ENCODE measurements around the gene PFKFB2. TPM values are rescaled to one million over a fixed set of nuclear protein-coding genes. Genes with fewer than 3 reads are reported as not detected.

Gene PFKFB2
- total RNA-seq, 2 donors from 2014 or later, result 5.6 to 6.1 TPM

GRCh38 chr1:207048041-207048440 is 5.0 kb upstream of the PFKFB2 start:
- DNase-seq (ENCODE audit: low spot score), result no peak
- Histone ChIP-seq H3K4me3 (no peak overlapping the region), H3K27ac (no peak overlapping the region), H3K9me3 (no peaks in the 10 kb centered on the region), H3K36me3 (no peaks in the 10 kb centered on the region), H3K4me1 (replicated peaks) (no peaks in the 10 kb centered on the region), H3K27me3 (replicated peaks; ENCODE audit: insufficient read depth) (no peaks in the 10 kb centered on the region)
- TF ChIP-seq POLR2AphosphoS5 (IDR thresholded peaks at IDR 0.05), result no peak
- TF ChIP-seq, protein P1, sequence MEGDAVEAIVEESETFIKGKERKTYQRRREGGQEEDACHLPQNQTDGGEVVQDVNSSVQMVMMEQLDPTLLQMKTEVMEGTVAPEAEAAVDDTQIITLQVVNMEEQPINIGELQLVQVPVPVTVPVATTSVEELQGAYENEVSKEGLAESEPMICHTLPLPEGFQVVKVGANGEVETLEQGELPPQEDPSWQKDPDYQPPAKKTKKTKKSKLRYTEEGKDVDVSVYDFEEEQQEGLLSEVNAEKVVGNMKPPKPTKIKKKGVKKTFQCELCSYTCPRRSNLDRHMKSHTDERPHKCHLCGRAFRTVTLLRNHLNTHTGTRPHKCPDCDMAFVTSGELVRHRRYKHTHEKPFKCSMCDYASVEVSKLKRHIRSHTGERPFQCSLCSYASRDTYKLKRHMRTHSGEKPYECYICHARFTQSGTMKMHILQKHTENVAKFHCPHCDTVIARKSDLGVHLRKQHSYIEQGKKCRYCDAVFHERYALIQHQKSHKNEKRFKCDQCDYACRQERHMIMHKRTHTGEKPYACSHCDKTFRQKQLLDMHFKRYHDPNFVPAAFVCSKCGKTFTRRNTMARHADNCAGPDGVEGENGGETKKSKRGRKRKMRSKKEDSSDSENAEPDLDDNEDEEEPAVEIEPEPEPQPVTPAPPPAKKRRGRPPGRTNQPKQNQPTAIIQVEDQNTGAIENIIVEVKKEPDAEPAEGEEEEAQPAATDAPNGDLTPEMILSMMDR (IDR thresholded peaks at IDR 0.05), result no peak
- TF ChIP-seq POLR2A (IDR thresholded peaks at IDR 0.05), result no peak
- intact Hi-C loops (cut with DNase I), result no loop called here
- WGBS, result 53% methylated on average over 6 of the region's 6 CpGs

GRCh38 chr1:207049054-207049453 is 4.0 kb upstream of the PFKFB2 start:
- 89% methylated on average over 4 of the region's 4 CpGs for WGBS
- no peak for TF ChIP-seq POLR2AphosphoS5 (IDR thresholded peaks at IDR 0.05)
- TF ChIP-seq POLR2A (IDR thresholded peaks at IDR 0.05), result no peak
- TF ChIP-seq, protein P1 (IDR thresholded peaks at IDR 0.05), result no peak
- H3K4me3 ChIP-seq, result no peak overlapping the region
- H3K27ac ChIP-seq, result no peak overlapping the region
- no peaks in the 10 kb centered on the region for H3K9me3 ChIP-seq
- intact Hi-C loops (cut with DNase I), result no loop called here
- no peak for DNase-seq (ENCODE audit: low spot score)
- no peaks in the 10 kb centered on the region for H3K36me3 ChIP-seq
- H3K27me3 ChIP-seq (replicated peaks; ENCODE audit: insufficient read depth), result no peaks in the 10 kb centered on the region
- no peaks in the 10 kb centered on the region for H3K4me1 ChIP-seq (replicated peaks)

DNA sequence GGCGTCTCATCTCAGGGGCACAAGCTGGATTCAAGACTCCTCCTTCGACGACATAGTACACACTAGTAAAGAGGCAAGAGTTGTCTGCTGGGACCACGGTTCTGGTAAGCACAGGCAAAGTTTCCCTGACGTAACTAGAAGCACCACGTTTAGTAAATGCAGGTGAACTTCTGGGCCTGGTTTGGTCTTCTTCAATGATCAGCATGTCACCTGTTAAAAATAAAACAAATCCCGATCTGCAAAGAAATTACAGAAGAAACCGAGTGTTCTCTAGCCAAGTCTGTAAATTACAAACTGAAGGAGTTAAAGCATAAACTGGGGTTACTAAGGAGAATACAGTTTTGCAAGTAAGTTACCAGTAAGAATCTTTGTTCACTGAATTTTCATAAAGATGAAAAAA is 3.6 kb upstream of the PFKFB2 start:
- intact Hi-C loops (cut with DNase I), result no loop called here
- DNase-seq (ENCODE audit: low spot score), result no peak
- Histone ChIP-seq H3K27me3 (replicated peaks; ENCODE audit: insufficient read depth) (no peaks in the 10 kb centered on the region), H3K36me3 (no peaks in the 10 kb centered on the region), H3K27ac (peak overlapping the region; percentile 89 to 95), H3K4me3 (peak overlapping the region in 1 of 2 donors; percentile 87), H3K4me1 (replicated peaks) (no peaks in the 10 kb centered on the region), H3K9me3 (no peaks in the 10 kb centered on the region)
- no peak for TF ChIP-seq POLR2AphosphoS5 (IDR thresholded peaks at IDR 0.05)
- no peak for TF ChIP-seq POLR2A (IDR thresholded peaks at IDR 0.05)
- WGBS, result 52% methylated on average over 8 of the region's 8 CpGs

GRCh38 chr1:207049974-207050391 is 3.1 kb upstream of the PFKFB2 start:
- Histone ChIP-seq H3K36me3 (no peaks in the 10 kb centered on the region), H3K27me3 (replicated peaks; ENCODE audit: insufficient read depth) (no peaks in the 10 kb centered on the region), H3K27ac (peak overlapping the region; percentile 89 to 95), H3K9me3 (no peaks in the 10 kb centered on the region), H3K4me3 (peak overlapping the region; percentile 75 to 87), H3K4me1 (replicated peaks) (no peaks in the 10 kb centered on the region)
- peak; percentile 67 for DNase-seq (ENCODE audit: low spot score)
- under 1% methylated on average over 6 of the region's 6 CpGs for WGBS
- intact Hi-C loops (cut with DNase I), result no loop called here
- TF ChIP-seq, protein P1 (IDR thresholded peaks at IDR 0.05), result peak; percentile 60 to 89 (median 82)
- no peak for TF ChIP-seq POLR2A (IDR thresholded peaks at IDR 0.05)
- TF ChIP-seq POLR2AphosphoS5 (IDR thresholded peaks at IDR 0.05), result peak; percentile 29

DNA sequence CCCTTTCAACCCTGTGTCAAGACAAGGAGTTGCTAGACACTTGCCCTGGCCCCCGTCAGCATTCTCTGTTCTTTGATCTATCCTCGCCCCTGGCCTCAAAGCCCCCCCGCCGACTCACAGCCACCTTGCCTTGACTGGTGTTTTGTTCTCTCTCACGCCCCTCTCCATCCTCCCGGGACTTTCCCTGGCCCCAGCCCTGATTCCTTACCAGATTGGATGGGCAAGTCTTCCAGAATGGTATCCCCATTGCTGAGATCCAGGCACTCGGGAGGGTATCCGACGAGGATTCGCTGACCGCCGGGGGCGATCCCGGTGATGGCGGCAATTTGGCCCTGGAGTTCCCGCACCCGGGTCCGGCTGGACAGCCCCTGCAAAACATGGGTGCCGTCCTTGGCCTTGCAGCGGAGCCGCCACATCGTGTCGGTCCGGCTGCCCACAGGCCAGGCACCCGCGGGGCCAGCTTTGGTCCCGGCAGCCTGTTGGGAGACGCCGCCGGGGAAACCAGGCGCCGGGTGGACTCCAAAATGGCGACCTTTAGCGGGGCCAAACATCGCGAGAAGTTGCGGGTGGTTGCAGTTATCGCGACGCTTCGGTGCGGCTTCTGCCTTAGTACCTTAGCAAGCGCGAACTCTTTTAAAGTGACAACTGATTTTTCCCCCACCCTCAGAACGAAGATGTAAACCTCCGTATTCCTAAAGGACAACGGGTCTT is 2.4 kb upstream of the PFKFB2 start:
- DNase-seq (ENCODE audit: low spot score), result peak; percentile 82
- Histone ChIP-seq H3K27ac (peak overlapping the region; percentile 89 to 95), H3K27me3 (replicated peaks; ENCODE audit: insufficient read depth) (no peaks in the 10 kb centered on the region), H3K36me3 (no peaks in the 10 kb centered on the region), H3K9me3 (no peaks in the 10 kb centered on the region), H3K4me3 (peak overlapping the region; percentile 75 to 87), H3K4me1 (replicated peaks) (no peaks in the 10 kb centered on the region)
- WGBS, result 3% methylated on average over 47 of the region's 47 CpGs
- peak; percentile 59 for TF ChIP-seq POLR2A (IDR thresholded peaks at IDR 0.05)
- TF ChIP-seq, protein P1 (IDR thresholded peaks at IDR 0.05), result no peak
- TF ChIP-seq POLR2AphosphoS5 (IDR thresholded peaks at IDR 0.05), result peak; percentile 59
- intact Hi-C loops (cut with DNase I), result no loop called here
